GM23338 (cell line): ENCODE data around the gene MIX23. TPM values are rescaled to one million over a fixed set of nuclear protein-coding genes. Genes with fewer than 3 reads are reported as not detected.

Experiments used
- ATAC-seq: fragments of 200-7000 bp; cut with Tn5 transposase; 3 replicates; pipeline ENCODE4 v1.9.1; 2020
- DNase-seq: peaks from one replicate; pipeline ENCODE4 v3.0.0-alpha.2; 2015; ENCODE audit warnings: low spot score
- H2AFZ ChIP-seq: fragments of 200-600 bp; sonication (generic); 2 replicates; pipeline ENCODE4 v1.8.0; 2016; ENCODE audit warnings: antibody characterized with exemption, mild to moderate bottlenecking, moderate library complexity
- H3F3A ChIP-seq: fragments of 200-600 bp; sonication (generic); replicated peaks from 2 replicates; pipeline ENCODE4 v1.8.0; 2017; ENCODE audit warnings: antibody characterized with exemption, mixed run types, low read depth
- H3K27ac ChIP-seq: fragments of 200-600 bp; sonication (generic); 2 replicates; pipeline ENCODE4 v1.6.1; 2016; ENCODE audit warnings: low read depth
- H3K27me3 ChIP-seq: fragments of 200-600 bp; sonication (generic); 2 replicates; pipeline ENCODE4 v1.8.0; 2016; ENCODE audit warnings: mild to moderate bottlenecking, mixed run types, moderate library complexity; ENCODE audit not compliant: insufficient read depth
- H3K36me3 ChIP-seq: fragments of 200-600 bp; sonication (generic); 2 replicates; pipeline ENCODE4 v1.8.0; 2016; ENCODE audit warnings: mild to moderate bottlenecking; ENCODE audit not compliant: insufficient read depth
- H3K4me1 ChIP-seq: fragments of 200-600 bp; sonication (generic); 2 replicates; pipeline ENCODE4 v1.8.0; 2016; ENCODE audit warnings: mild to moderate bottlenecking, moderate library complexity; ENCODE audit not compliant: insufficient read depth
- H3K4me2 ChIP-seq: fragments of 200-600 bp; sonication (generic); 2 replicates; pipeline ENCODE4 v1.7.1; 2017; ENCODE audit warnings: mixed run types
- H3K4me3 ChIP-seq: fragments of 200-600 bp; sonication (generic); 2 replicates; pipeline ENCODE4 v1.6.1; 2016; ENCODE audit warnings: mixed run types
- H3K79me2 ChIP-seq: fragments of 200-600 bp; sonication (generic); replicated peaks from 2 replicates; pipeline ENCODE4 v1.8.0; 2017; ENCODE audit warnings: mild to moderate bottlenecking; ENCODE audit not compliant: insufficient read depth
- H3K9me2 ChIP-seq: fragments of 200-600 bp; sonication (generic); 2 replicates; pipeline ENCODE4 v1.8.0; 2017; ENCODE audit not compliant: insufficient read depth
- H4K20me1 ChIP-seq: fragments of 200-600 bp; sonication (generic); replicated peaks from 2 replicates; pipeline ENCODE4 v1.8.0; 2017; ENCODE audit warnings: mild to moderate bottlenecking; ENCODE audit not compliant: insufficient read depth
- H3K27ac Mint-ChIP-seq: 2 replicates; pipeline ENCODE4 v1.8.0; 2020; ENCODE audit warnings: inconsistent platforms, mild to moderate bottlenecking, moderate library complexity, mixed read lengths
- H3K27me3 Mint-ChIP-seq: 3 replicates; pipeline ENCODE4 v1.8.0; 2022; ENCODE audit warnings: low read depth, mild to moderate bottlenecking, moderate library complexity, mixed read lengths, inconsistent platforms; ENCODE audit not compliant: insufficient read depth, poor library complexity
- H3K36me3 Mint-ChIP-seq: 3 replicates; pipeline ENCODE4 v1.8.0; 2021; ENCODE audit warnings: low read depth, mild to moderate bottlenecking, inconsistent platforms, moderate library complexity, mixed read lengths
- H3K4me1 Mint-ChIP-seq: 3 replicates; pipeline ENCODE4 v1.8.0; 2020; ENCODE audit warnings: mild to moderate bottlenecking, inconsistent platforms, mixed read lengths
- H3K4me3 Mint-ChIP-seq: 3 replicates; pipeline ENCODE4 v1.8.0; 2021; ENCODE audit warnings: moderate library complexity, mild to moderate bottlenecking, inconsistent platforms, mixed read lengths
- H3K9me3 Mint-ChIP-seq: 3 replicates; pipeline ENCODE4 v1.8.0; 2020; ENCODE audit warnings: moderate library complexity, mild to moderate bottlenecking, inconsistent platforms, mixed read lengths
- CREB1 ChIP-seq: fragments of 250-450 bp; sonication (Bioruptor Pico); IDR thresholded peaks from 2 replicates; pipeline ENCODE4 v1.5.0; 2020; ENCODE audit warnings: low read depth, mild to moderate bottlenecking, moderate library complexity
- ETS1 ChIP-seq: IDR thresholded peaks from 2 replicates; pipeline ENCODE4 v1.6.1; 2016; ENCODE audit warnings: antibody characterized with exemption
- EZH2 ChIP-seq: fragments of 200-600 bp; sonication (generic); IDR thresholded peaks from one replicate; pipeline ENCODE4 v1.8.0; 2017; ENCODE audit warnings: antibody characterized with exemption, mild to moderate bottlenecking, low read depth; ENCODE audit not compliant: unreplicated experiment
- EZH2phosphoT487 ChIP-seq: fragments of 200-600 bp; sonication (generic); IDR thresholded peaks from one replicate; pipeline ENCODE4 v1.8.1; 2018; ENCODE audit warnings: antibody characterized with exemption; ENCODE audit not compliant: unreplicated experiment
- JUNB ChIP-seq: IDR thresholded peaks from one replicate; pipeline ENCODE4 v1.6.1; 2016; ENCODE audit warnings: antibody characterized with exemption; ENCODE audit not compliant: unreplicated experiment
- NANOG ChIP-seq: IDR thresholded peaks from 2 replicates; pipeline ENCODE4 v1.6.1; 2016; ENCODE audit warnings: antibody characterized with exemption, borderline replicate concordance
- POLR2AphosphoS5 ChIP-seq: IDR thresholded peaks from 2 replicates; pipeline ENCODE4 v1.6.1; 2016; ENCODE audit warnings: antibody characterized with exemption, low read depth
- STAT1 ChIP-seq: IDR thresholded peaks from one replicate; pipeline ENCODE4 v1.6.1; 2016; ENCODE audit warnings: antibody characterized with exemption; ENCODE audit not compliant: unreplicated experiment
- ZNF114 ChIP-seq: fragments of 250-450 bp; sonication (Bioruptor Pico); IDR thresholded peaks from 2 replicates; pipeline ENCODE4 v1.5.0; 2020; ENCODE audit warnings: mild to moderate bottlenecking, moderate library complexity
- ZNF331 ChIP-seq: fragments of 250-450 bp; sonication (Bioruptor Pico); IDR thresholded peaks from 2 replicates; pipeline ENCODE4 v1.5.0; 2020; ENCODE audit warnings: low read depth, mild to moderate bottlenecking, moderate library complexity
- ZNF462 ChIP-seq: fragments of 250-450 bp; sonication (Bioruptor Pico); IDR thresholded peaks from 2 replicates; pipeline ENCODE4 v1.5.0; 2020; ENCODE audit warnings: mild to moderate bottlenecking, moderate library complexity
- polyA plus RNA-seq: library from polyadenylated mRNA; unstranded; fragments of >200 nt; fragmentation: Nextera tagmentation; extraction: Ambion mirVana; gene quantifications from 2 replicates; pipeline ENCODE4 v1.2.1, GENCODE V29; 2016
- total RNA-seq: library from RNA; depleted of rRNA; stranded (reverse); fragments of >200 nt; shearing (Covaris generic); gene quantifications from 2 replicates; pipeline ENCODE4 v1.2.3, GENCODE V29; 2014
- TF ChIP-seq, protein P1 (sequence below): IDR thresholded peaks from one replicate; pipeline ENCODE4 v1.6.1; 2018; ENCODE audit warnings: antibody characterized with exemption; ENCODE audit not compliant: unreplicated experiment
- TF ChIP-seq, protein P2 (sequence below), 2 experiments: fragments of 200-600 bp in 1 of 2; sonication (generic) in 1 of 2; conservative IDR thresholded peaks; 2 replicates each; pipeline versions ENCODE4 v1.5.1 to v1.6.1; 2016 to 2017; ENCODE audit warnings: antibody characterized with exemption in 2 of 2, low read depth in 2 of 2, mild to moderate bottlenecking in 2 of 2, moderate library complexity in 1 of 2

MIX23 gene
- total and polyA plus RNA-seq, 2 experiments from 2014 or later, result 57.7 to 146 TPM

GRCh38 chr3:122377975-122378374 lies 5.1 kb downstream of the MIX23 start:
- Histone ChIP-seq H3K36me3 (no peaks in the 10 kb centered on the region), H3K27ac (no peak overlapping the region), H3K4me3 (no peak overlapping the region), H2AFZ (no peak overlapping the region), H3K27me3 (no peaks in the 10 kb centered on the region), H3K9me2 (no peaks in the 10 kb centered on the region), H3K4me2 (no peak overlapping the region), H3F3A (no peaks in the 10 kb centered on the region), H4K20me1 (peaks cover 21% of the 10 kb centered on the region; the same call in 1 of the 2 replicates), H3K79me2 (peaks cover 96% of the 10 kb centered on the region), H3K4me1 (peaks cover 8% of the 10 kb centered on the region)
- TF ChIP-seq, protein P1, sequence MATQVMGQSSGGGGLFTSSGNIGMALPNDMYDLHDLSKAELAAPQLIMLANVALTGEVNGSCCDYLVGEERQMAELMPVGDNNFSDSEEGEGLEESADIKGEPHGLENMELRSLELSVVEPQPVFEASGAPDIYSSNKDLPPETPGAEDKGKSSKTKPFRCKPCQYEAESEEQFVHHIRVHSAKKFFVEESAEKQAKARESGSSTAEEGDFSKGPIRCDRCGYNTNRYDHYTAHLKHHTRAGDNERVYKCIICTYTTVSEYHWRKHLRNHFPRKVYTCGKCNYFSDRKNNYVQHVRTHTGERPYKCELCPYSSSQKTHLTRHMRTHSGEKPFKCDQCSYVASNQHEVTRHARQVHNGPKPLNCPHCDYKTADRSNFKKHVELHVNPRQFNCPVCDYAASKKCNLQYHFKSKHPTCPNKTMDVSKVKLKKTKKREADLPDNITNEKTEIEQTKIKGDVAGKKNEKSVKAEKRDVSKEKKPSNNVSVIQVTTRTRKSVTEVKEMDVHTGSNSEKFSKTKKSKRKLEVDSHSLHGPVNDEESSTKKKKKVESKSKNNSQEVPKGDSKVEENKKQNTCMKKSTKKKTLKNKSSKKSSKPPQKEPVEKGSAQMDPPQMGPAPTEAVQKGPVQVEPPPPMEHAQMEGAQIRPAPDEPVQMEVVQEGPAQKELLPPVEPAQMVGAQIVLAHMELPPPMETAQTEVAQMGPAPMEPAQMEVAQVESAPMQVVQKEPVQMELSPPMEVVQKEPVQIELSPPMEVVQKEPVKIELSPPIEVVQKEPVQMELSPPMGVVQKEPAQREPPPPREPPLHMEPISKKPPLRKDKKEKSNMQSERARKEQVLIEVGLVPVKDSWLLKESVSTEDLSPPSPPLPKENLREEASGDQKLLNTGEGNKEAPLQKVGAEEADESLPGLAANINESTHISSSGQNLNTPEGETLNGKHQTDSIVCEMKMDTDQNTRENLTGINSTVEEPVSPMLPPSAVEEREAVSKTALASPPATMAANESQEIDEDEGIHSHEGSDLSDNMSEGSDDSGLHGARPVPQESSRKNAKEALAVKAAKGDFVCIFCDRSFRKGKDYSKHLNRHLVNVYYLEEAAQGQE, result no peak
- TF ChIP-seq JUNB (no peak), STAT1 (no peak), ZNF331 (CRISPR knock-in tag) (no peak), EZH2 (no peak), ZNF114 (CRISPR knock-in tag) (no peak), CREB1 (CRISPR knock-in tag) (no peak), ZNF462 (CRISPR knock-in tag) (no peak), POLR2AphosphoS5 (no peak), EZH2phosphoT487 (no peak), ETS1 (no peak), NANOG (no peak)
- TF ChIP-seq, protein P2, sequence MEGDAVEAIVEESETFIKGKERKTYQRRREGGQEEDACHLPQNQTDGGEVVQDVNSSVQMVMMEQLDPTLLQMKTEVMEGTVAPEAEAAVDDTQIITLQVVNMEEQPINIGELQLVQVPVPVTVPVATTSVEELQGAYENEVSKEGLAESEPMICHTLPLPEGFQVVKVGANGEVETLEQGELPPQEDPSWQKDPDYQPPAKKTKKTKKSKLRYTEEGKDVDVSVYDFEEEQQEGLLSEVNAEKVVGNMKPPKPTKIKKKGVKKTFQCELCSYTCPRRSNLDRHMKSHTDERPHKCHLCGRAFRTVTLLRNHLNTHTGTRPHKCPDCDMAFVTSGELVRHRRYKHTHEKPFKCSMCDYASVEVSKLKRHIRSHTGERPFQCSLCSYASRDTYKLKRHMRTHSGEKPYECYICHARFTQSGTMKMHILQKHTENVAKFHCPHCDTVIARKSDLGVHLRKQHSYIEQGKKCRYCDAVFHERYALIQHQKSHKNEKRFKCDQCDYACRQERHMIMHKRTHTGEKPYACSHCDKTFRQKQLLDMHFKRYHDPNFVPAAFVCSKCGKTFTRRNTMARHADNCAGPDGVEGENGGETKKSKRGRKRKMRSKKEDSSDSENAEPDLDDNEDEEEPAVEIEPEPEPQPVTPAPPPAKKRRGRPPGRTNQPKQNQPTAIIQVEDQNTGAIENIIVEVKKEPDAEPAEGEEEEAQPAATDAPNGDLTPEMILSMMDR (conservative IDR thresholded peaks at IDR 0.05; ENCODE audit: low read depth in 2 of 2), result no peak
- Mint-ChIP-seq H3K27me3 (peaks cover 4% of the 10 kb centered on the region), H3K27ac (peak overlapping the region; percentile 81), H3K4me3 (no peak overlapping the region), H3K36me3 (peaks cover 9% of the 10 kb centered on the region), H3K4me1 (peaks cover 4% of the 10 kb centered on the region), H3K9me3 (no peaks in the 10 kb centered on the region)
- DNase-seq (no peak), ATAC-seq (no peak)
